H1 (cell line): ENCODE data around the gene FOSB. TPM values are rescaled to one million over a fixed set of nuclear protein-coding genes. Genes with fewer than 3 reads are reported as not detected.

Experiments used
- CTCF ChIA-PET: fragments of 300-600 bp; sonication (Branson Sonifier 250); formaldehyde crosslinking; loops from one replicate; lab custom pipeline; 2021; ENCODE audit not compliant: partially characterized antibody; lab: Charles Lee
- POLR2A ChIA-PET: fragments of 300-600 bp; sonication (Branson Sonifier 250); formaldehyde crosslinking; loops from one replicate; lab custom pipeline; 2021; ENCODE audit warnings: inconsistent platforms; ENCODE audit not compliant: partially characterized antibody; lab: Charles Lee
- DNase-seq, 2 experiments: peaks; one replicate each; pipeline versions ENCODE4 v3.0.0 to v3.0.0-alpha.2; 2010 to 2022; ENCODE audit warnings: low spot score in 2 of 2, low read depth in 1 of 2, mixed read lengths in 1 of 2
- FAIRE-seq: peaks from 2 replicates; lab custom pipeline; 2011; peaks lifted over from hg19 to GRCh38; lab: Jason Lieb, UNC
- H2AFZ ChIP-seq: 2 replicates; pipeline ENCODE4 v1.8.1; 2012; ENCODE audit warnings: low read length, inconsistent platforms
- H2AK5ac ChIP-seq: 2 replicates; pipeline ENCODE4 v1.6.1; 2013; ENCODE audit warnings: low read depth, low read length
- H2BK120ac ChIP-seq: replicated peaks from 2 replicates; pipeline ENCODE3; 2013; ENCODE audit warnings: low read depth, low read length, inconsistent platforms
- H2BK12ac ChIP-seq: 2 replicates; pipeline ENCODE4 v1.6.1; 2013; ENCODE audit warnings: low read depth, low read length
- H2BK15ac ChIP-seq: 2 replicates; pipeline ENCODE4 v1.6.1; 2013; ENCODE audit warnings: low read length
- H2BK20ac ChIP-seq: 2 replicates; pipeline ENCODE4 v1.6.1; 2013; ENCODE audit warnings: low read length
- H2BK5ac ChIP-seq: 2 replicates; pipeline ENCODE4 v1.6.1; 2013; ENCODE audit warnings: low read depth, low read length
- H3K14ac ChIP-seq: 2 replicates; pipeline ENCODE4 v1.6.1; 2013; ENCODE audit warnings: inconsistent platforms; ENCODE audit not compliant: insufficient read length
- H3K18ac ChIP-seq: 2 replicates; pipeline ENCODE4 v1.6.1; 2013; ENCODE audit warnings: low read length; ENCODE audit errors: extremely low read depth
- H3K23ac ChIP-seq: 2 replicates; pipeline ENCODE4 v1.6.1; 2013; ENCODE audit warnings: inconsistent platforms; ENCODE audit not compliant: insufficient read length
- H3K23me2 ChIP-seq: 2 replicates; pipeline ENCODE4 v1.6.1; 2013; ENCODE audit warnings: low read depth, low read length
- H3K27ac ChIP-seq: 2 replicates; pipeline ENCODE4 v1.6.1; 2011; ENCODE audit warnings: low read depth, low read length, inconsistent platforms
- H3K27me3 ChIP-seq, 4 experiments: replicated peaks in 1 of 4; 1 replicate in 1 of 4; 2 replicates in 3 of 4; pipeline versions ENCODE4 v1.6.1 to v1.8.1; 2011 to 2013; ENCODE audit warnings: low read length in 3 of 4, mild to moderate bottlenecking in 3 of 4, inconsistent platforms in 2 of 4, mixed read lengths in 2 of 4, moderate library complexity in 1 of 4; ENCODE audit not compliant: control insufficient read depth in 3 of 4, insufficient read depth in 3 of 4; ENCODE audit errors: extremely low read depth in 1 of 4
- H3K36me3 ChIP-seq, 4 experiments: 2 replicates each; pipeline versions ENCODE4 v1.6.1 to v1.8.1; 2011 to 2013; ENCODE audit warnings: mild to moderate bottlenecking in 4 of 4, low read length in 3 of 4, moderate library complexity in 2 of 4, control low read depth in 1 of 4, inconsistent platforms in 1 of 4; ENCODE audit not compliant: insufficient read depth in 4 of 4, control insufficient read depth in 2 of 4
- H3K4ac ChIP-seq: replicated peaks from 2 replicates; pipeline ENCODE3; 2013; ENCODE audit warnings: low read length, low read depth, mixed read lengths, inconsistent platforms; ENCODE audit not compliant: insufficient read length
- H3K4me1 ChIP-seq, 4 experiments: replicated peaks in 1 of 4; 1 replicate in 1 of 4; 2 replicates in 3 of 4; pipeline versions ENCODE4 v1.6.1 to v1.8.1; 2011 to 2013; ENCODE audit warnings: low read length in 3 of 4, inconsistent platforms in 2 of 4, mixed read lengths in 1 of 4; ENCODE audit not compliant: insufficient read depth in 4 of 4, control insufficient read depth in 3 of 4
- H3K4me2 ChIP-seq, 2 experiments: 2 replicates each; pipeline versions ENCODE4 v1.6.1 to v1.8.1; 2011 to 2013; ENCODE audit warnings: low read depth in 2 of 2, low read length in 2 of 2, control low read depth in 1 of 2, inconsistent platforms in 1 of 2, mild to moderate bottlenecking in 1 of 2; ENCODE audit not compliant: insufficient read depth in 1 of 2
- H3K4me3 ChIP-seq, 4 experiments: fragments of 200-600, 300-600 bp in 1 of 4; sonication (generic), shearing (Covaris generic), sonication (Bioruptor Twin) in 1 of 4; 2 replicates each; pipeline versions ENCODE4 v1.5.1 to v1.8.1; 2011 to 2016; ENCODE audit warnings: low read length in 4 of 4, low read depth in 3 of 4, control low read depth in 2 of 4, inconsistent platforms in 2 of 4, mild to moderate bottlenecking in 2 of 4, mixed read lengths in 1 of 4, moderate library complexity in 1 of 4; ENCODE audit not compliant: insufficient read depth in 2 of 4; ENCODE audit errors: extremely low read depth in 1 of 4
- H3K56ac ChIP-seq: replicated peaks from 2 replicates; pipeline ENCODE3; 2013; ENCODE audit warnings: low read depth, mild to moderate bottlenecking, mixed read lengths, low read length, inconsistent platforms; ENCODE audit not compliant: insufficient read length
- H3K79me1 ChIP-seq: 2 replicates; pipeline ENCODE4 v1.6.1; 2013; ENCODE audit warnings: low read depth, low read length, control low read depth
- H3K79me2 ChIP-seq, 2 experiments: 2 replicates each; pipeline versions ENCODE4 v1.6.1 to v1.8.1; 2012 to 2013; ENCODE audit warnings: low read length in 2 of 2, mild to moderate bottlenecking in 2 of 2, inconsistent platforms in 1 of 2; ENCODE audit not compliant: insufficient read depth in 2 of 2, control insufficient read depth in 1 of 2
- H3K9ac ChIP-seq, 4 experiments: replicated peaks in 1 of 4; 1 replicate in 1 of 4; 2 replicates in 3 of 4; pipeline versions ENCODE4 v1.6.1 to v1.8.1; 2011 to 2013; ENCODE audit warnings: low read depth in 3 of 4, low read length in 3 of 4, control low read depth in 2 of 4, mild to moderate bottlenecking in 2 of 4, moderate library complexity in 2 of 4, inconsistent platforms in 1 of 4; ENCODE audit errors: extremely low read depth in 1 of 4
- H3K9me3 ChIP-seq, 2 experiments: 2 replicates each; pipeline versions ENCODE4 v1.6.1 to v1.8.1; 2012 to 2013; ENCODE audit warnings: mild to moderate bottlenecking in 2 of 2, moderate library complexity in 2 of 2, control low read depth in 1 of 2, inconsistent platforms in 1 of 2, low read depth in 1 of 2, low read length in 1 of 2, mixed read lengths in 1 of 2; ENCODE audit not compliant: insufficient read depth in 2 of 2
- H4K20me1 ChIP-seq, 2 experiments: replicated peaks in 1 of 2; 2 replicates each; pipeline versions ENCODE3 to v1.8.1; 2011 to 2013; ENCODE audit warnings: inconsistent platforms in 2 of 2, low read length in 2 of 2, mild to moderate bottlenecking in 1 of 2; ENCODE audit not compliant: insufficient read depth in 2 of 2, control insufficient read depth in 1 of 2
- H4K5ac ChIP-seq: 2 replicates; pipeline ENCODE4 v1.6.1; 2013; ENCODE audit warnings: low read length, low read depth, mixed read lengths, inconsistent platforms; ENCODE audit not compliant: insufficient read length
- H4K8ac ChIP-seq: 2 replicates; pipeline ENCODE4 v1.8.0; 2013; ENCODE audit warnings: mild to moderate bottlenecking, moderate library complexity, low read length, inconsistent platforms; ENCODE audit not compliant: insufficient read depth; ENCODE audit errors: extremely low read depth
- H4K91ac ChIP-seq: replicated peaks from 2 replicates; pipeline ENCODE3; 2013; ENCODE audit warnings: low read length, mixed read lengths, inconsistent platforms; ENCODE audit not compliant: insufficient read length
- JUND ChIP-seq: IDR thresholded peaks from 2 replicates; pipeline ENCODE4 v1.6.1; 2011; ENCODE audit warnings: mild to moderate bottlenecking, improper control_type of control experiment, low read length
- WGBS, 2 experiments: shearing (Covaris generic) in 1 of 2; methylation state at CpG; one replicate each; pipeline versions ENCODE4 v1.1.6 to v1.1.7; 2013 to 2015; ENCODE audit warnings: low lambda C conversion rate in 2 of 2, mixed read lengths in 2 of 2, inconsistent platforms in 1 of 2, low coverage in 1 of 2, missing lambda C conversion rate in 1 of 2; ENCODE audit not compliant: insufficient replicate concordance in 2 of 2, insufficient coverage in 1 of 2, insufficient read length in 1 of 2; ENCODE audit errors: extremely low coverage in 1 of 2, missing lambda C conversion rate in 1 of 2; 5-methylcytosine and 5-hydroxymethylcytosine counted together
- polyA plus RNA-seq, 7 experiments: library from polyadenylated mRNA; depleted of rRNA in 3 of 7; stranded (reverse) in 5 of 7; unstranded in 2 of 7; fragments of >200 nt in 5 of 7; fragments of 200-250 nt in 2 of 7; gene quantifications; 1 replicate in 5 of 7; 2 replicates in 1 of 7; 4 replicates in 1 of 7; pipeline versions ENCODE4 v1.2.1 to v1.2.3, GENCODE V29; 2011 to 2013; ENCODE audit warnings: missing spikeins in 2 of 7, mixed read lengths in 2 of 7
- total RNA-seq: library from RNA; stranded (reverse); fragmentation: NEBNext Ultra II Directional; extraction: Animal tissue kit (Norgen Biotek cat#: 25700); gene quantifications from 2 replicates; pipeline ENCODE4 v1.2.1, GENCODE V29; 2021
- TF ChIP-seq, protein P1 (sequence below): IDR thresholded peaks from 2 replicates; pipeline ENCODE4 v1.6.1; 2011; ENCODE audit warnings: low read length, improper control_type of control experiment
- TF ChIP-seq, protein P2 (sequence below): IDR thresholded peaks from 2 replicates; pipeline ENCODE4 v1.6.1; 2011; ENCODE audit warnings: low read depth, mild to moderate bottlenecking, low read length; ENCODE audit not compliant: insufficient read depth

FOSB gene
- total and polyA plus RNA-seq, 2 of the 8 experiments (the other 6 are each of a cell fraction or from before 2014, with no cell fraction given): 0.44 to 2.7 TPM

DNA sequence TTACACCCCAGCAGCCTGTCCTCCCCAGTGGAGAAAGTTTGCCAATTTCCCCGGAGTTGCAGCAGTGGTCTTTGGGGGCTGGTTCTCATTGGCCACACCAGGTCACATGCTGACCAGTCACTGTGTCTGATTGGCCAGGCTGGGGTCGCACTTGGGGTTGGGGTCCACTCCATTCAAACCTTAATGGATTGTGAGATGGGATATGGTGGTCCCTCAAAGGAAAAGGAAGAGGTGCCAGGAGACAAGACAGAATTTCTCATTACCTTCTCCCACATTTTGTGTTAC lies 33.9 kb downstream of the FOSB start:
- H2BK15ac ChIP-seq: 0 out of 2 replicates have a peak overlapping the region, but pooled peaks have one; percentile 81
- DNase-seq: no peak
- H2AK5ac ChIP-seq: peak overlapping the region; percentile 5; the same call in 1 of the 2 replicates
- no peak overlapping the region; the same call in 1 of the 2 replicates for H2BK12ac ChIP-seq
- H2BK5ac ChIP-seq: 0 out of 2 replicates have a peak overlapping the region, but pooled peaks have one; percentile 39
- H4K91ac ChIP-seq: no peak overlapping the region
- ChIA-PET POLR2A (interaction anchor here (0.8 to 1.4 kb wide), 3 partner anchors 19 to 62 kb away, joined by 3 to 4 read pairs (median 4); no protein-coding TSS in a partner anchor), CTCF (interaction anchor here (0.8 to 1.4 kb wide), 7 partner anchors 9 to 69 kb away, joined by 3 to 8 read pairs (median 4); no protein-coding TSS in a partner anchor)
- H3K9me3 ChIP-seq: no peaks in the 10 kb centered on the region
- no peak overlapping the region for H4K8ac ChIP-seq
- no peak overlapping the region for H2BK120ac ChIP-seq
- no peak overlapping the region for H3K27ac ChIP-seq
- no peak overlapping the region for H3K14ac ChIP-seq
- H3K23ac ChIP-seq: no peak overlapping the region
- WGBS, 2 experiments: 63% methylated on average over 2 of the region's 2 CpGs; no CpG with 5 or more reads in 1 of the 2 experiments
- peaks cover 0 to 7% (median 3%) of the 10 kb centered on the region in 4 experiments; a peak in 3 of 7 replicates for H3K27me3 ChIP-seq
- H2AFZ ChIP-seq: no peak overlapping the region
- no peaks in the 10 kb centered on the region for H3K79me2 ChIP-seq
- H3K79me1 ChIP-seq: no peaks in the 10 kb centered on the region
- no peak for FAIRE-seq
- peaks cover 13 to 21% (median 17%) of the 10 kb centered on the region in 4 experiments for H3K4me1 ChIP-seq
- H3K4ac ChIP-seq: no peak overlapping the region
- H3K4me2 ChIP-seq: peak overlapping the region; percentile 36 to 59; a peak in 3 of 4 replicates
- peaks cover 0 to 2% of the 10 kb centered on the region in 2 experiments for H4K20me1 ChIP-seq
- H4K5ac ChIP-seq: no peak overlapping the region
- H2BK20ac ChIP-seq: no peak overlapping the region
- no peaks in the 10 kb centered on the region for H3K36me3 ChIP-seq
- no peak overlapping the region; a peak in 1 of 7 replicates for H3K9ac ChIP-seq
- no peak for TF ChIP-seq JUND
- TF ChIP-seq, protein P1, sequence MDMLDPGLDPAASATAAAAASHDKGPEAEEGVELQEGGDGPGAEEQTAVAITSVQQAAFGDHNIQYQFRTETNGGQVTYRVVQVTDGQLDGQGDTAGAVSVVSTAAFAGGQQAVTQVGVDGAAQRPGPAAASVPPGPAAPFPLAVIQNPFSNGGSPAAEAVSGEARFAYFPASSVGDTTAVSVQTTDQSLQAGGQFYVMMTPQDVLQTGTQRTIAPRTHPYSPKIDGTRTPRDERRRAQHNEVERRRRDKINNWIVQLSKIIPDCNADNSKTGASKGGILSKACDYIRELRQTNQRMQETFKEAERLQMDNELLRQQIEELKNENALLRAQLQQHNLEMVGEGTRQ: peak; percentile 84
- TF ChIP-seq, protein P2, sequence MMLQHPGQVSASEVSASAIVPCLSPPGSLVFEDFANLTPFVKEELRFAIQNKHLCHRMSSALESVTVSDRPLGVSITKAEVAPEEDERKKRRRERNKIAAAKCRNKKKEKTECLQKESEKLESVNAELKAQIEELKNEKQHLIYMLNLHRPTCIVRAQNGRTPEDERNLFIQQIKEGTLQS: 0 out of 2 replicates have a peak, but pooled peaks have one; percentile 41
- no peak overlapping the region for H3K56ac ChIP-seq
- 0 out of 8 replicates have a peak overlapping the region, but pooled peaks of 1 of the 4 experiments have one; percentile 5 for H3K4me3 ChIP-seq
- H3K18ac ChIP-seq: no peak overlapping the region; the same call in 1 of the 2 replicates
- peaks cover 19% of the 10 kb centered on the region; the same call in 1 of the 2 replicates for H3K23me2 ChIP-seq
